Right cardiac atrium (tissue), 5 donors: ENCODE data around the gene ADRA2C. TPM values are rescaled to one million over a fixed set of nuclear protein-coding genes. Genes with fewer than 3 reads are reported as not detected.

Experiments
- ATAC-seq, 2 donors: fragments of 200-7000 bp; cut with Tn5 transposase; one replicate each; pipeline versions ENCODE4 v1.8.0 to v1.9.1; 2020; ENCODE audit warnings: moderate library complexity in 2 of 2, mild to moderate bottlenecking in 1 of 2
- DNase-seq, 3 donors: peaks; one replicate each; pipeline ENCODE4 v3.0.0-alpha.2; 2020
- H3K27ac ChIP-seq: one replicate; pipeline ENCODE4 v1.5.1; 2013; ENCODE audit warnings: mild to moderate bottlenecking, low read length, control low read depth, moderate library complexity
- H3K27me3 ChIP-seq: one replicate; pipeline ENCODE4 v1.6.1; 2013; ENCODE audit not compliant: control insufficient read depth, insufficient read depth
- H3K4me1 ChIP-seq: one replicate; pipeline ENCODE4 v1.6.1; 2013; ENCODE audit warnings: low read length; ENCODE audit not compliant: control insufficient read depth, insufficient read depth
- H3K4me3 ChIP-seq: one replicate; pipeline ENCODE4 v1.5.1; 2013; ENCODE audit warnings: low read length, control low read depth
- H3K9me3 ChIP-seq: one replicate; pipeline ENCODE4 v1.6.1; 2013; ENCODE audit warnings: low read length; ENCODE audit not compliant: control insufficient read depth
- WGBS: extraction: QIAGEN DNeasy Blood & Tissue Kit; methylation state at CpG from one replicate; pipeline ENCODE4 v1.1.7; 2013; 5-methylcytosine and 5-hydroxymethylcytosine counted together
- intact Hi-C, 4 donors: fragments of 100-400 bp; cut with DNase I; formaldehyde crosslinking; loops; one replicate each; pipeline versions ENCODE4 v1.11.0 to v1.14.0; 2022 to 2023
- polyA plus RNA-seq: library from polyadenylated mRNA; stranded (reverse); fragments of 200-250 nt; gene quantifications from one replicate; pipeline ENCODE4 v1.2.3, GENCODE V29; 2013
- total RNA-seq, 4 donors: library from RNA; stranded (reverse); fragmentation: NEBNext Ultra II Directional; extraction: Animal tissue kit (Norgen Biotek cat#: 25700); gene quantifications; one replicate each; pipeline ENCODE4 v1.2.1, GENCODE V29; 2021
- donor health status: healthy with polysubstance abuse.
- donor health status: DM: no; HTN: yes; CAD: no.
- donor health status: DM: no; HTN: no; CAD: no.
- donor health status: DM: no; HTN: yes; CAD: no; lungs with severe emphysema.
- donor health status: DM: yes; HTN: yes; CAD: no.

Gene ADRA2C
- total and polyA plus RNA-seq, 5 donors, result 3.0 to 4.8 (median 3.7) TPM

GRCh38 chr4:3723232-3723642 is 42.9 kb upstream of the ADRA2C start:
- WGBS, result 72% methylated on average over 9 of the region's 9 CpGs
- Histone ChIP-seq H3K9me3 (no peaks in the 10 kb centered on the region), H3K4me1 (no peaks in the 10 kb centered on the region), H3K27ac (no peak overlapping the region), H3K4me3 (no peak overlapping the region), H3K27me3 (no peaks in the 10 kb centered on the region)
- DNase-seq (peak in 2 of 3 donors; percentile 19 to 41), ATAC-seq (no peak)
- intact Hi-C loops, result no loop called here

DNA sequence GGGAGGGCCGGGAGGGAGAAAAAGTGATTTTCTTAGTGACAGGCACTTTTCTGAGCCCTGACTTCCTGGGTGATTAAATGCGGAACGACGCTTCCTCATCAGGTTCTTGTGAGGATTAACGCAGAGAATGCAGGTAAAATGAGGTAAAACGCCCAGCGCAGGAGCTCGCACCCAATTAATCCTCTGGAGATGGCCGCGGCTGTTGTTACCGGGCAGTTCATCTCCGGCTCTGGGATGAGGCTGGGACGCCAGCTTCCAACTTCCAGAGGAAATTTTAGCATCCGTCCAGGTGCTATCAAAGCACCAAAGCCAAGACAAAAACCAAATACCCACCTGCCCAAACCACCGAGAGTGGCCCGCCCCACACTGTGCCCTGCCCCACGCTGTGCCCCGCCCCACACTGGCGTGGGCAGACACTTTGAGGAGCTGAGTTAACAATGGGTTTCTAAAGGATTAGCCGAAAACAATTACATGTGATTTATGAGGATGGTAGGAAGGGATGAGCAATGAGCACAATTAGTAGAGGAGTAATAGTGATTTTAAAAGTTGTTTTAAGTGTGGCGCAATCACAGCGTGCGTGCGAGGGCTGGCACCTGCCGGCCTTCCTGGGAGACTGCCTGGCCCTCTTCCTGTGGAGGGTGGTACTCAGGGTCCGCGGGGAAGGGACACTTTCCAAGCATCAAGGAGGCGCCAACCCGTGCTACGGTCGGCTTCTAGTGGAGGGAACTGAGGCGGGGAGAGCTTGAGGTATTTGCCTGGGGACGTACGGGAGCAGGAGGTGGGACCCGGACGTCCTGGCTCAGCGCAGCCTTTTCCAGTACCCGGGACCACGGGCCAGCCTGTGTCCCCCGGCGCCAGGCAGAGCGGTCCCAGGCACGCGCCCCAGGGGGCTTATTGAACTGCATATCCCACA is 41.6 kb upstream of the ADRA2C start:
- intact Hi-C loops, result no loop called here
- Histone ChIP-seq H3K27me3 (no peaks in the 10 kb centered on the region), H3K9me3 (no peaks in the 10 kb centered on the region), H3K4me3 (no peak overlapping the region), H3K4me1 (no peaks in the 10 kb centered on the region), H3K27ac (no peak overlapping the region)
- ATAC-seq (no peak), DNase-seq (peak in 2 of 3 donors; percentile 23 to 27)
- 16% methylated on average over 44 of the region's 44 CpGs for WGBS

DNA sequence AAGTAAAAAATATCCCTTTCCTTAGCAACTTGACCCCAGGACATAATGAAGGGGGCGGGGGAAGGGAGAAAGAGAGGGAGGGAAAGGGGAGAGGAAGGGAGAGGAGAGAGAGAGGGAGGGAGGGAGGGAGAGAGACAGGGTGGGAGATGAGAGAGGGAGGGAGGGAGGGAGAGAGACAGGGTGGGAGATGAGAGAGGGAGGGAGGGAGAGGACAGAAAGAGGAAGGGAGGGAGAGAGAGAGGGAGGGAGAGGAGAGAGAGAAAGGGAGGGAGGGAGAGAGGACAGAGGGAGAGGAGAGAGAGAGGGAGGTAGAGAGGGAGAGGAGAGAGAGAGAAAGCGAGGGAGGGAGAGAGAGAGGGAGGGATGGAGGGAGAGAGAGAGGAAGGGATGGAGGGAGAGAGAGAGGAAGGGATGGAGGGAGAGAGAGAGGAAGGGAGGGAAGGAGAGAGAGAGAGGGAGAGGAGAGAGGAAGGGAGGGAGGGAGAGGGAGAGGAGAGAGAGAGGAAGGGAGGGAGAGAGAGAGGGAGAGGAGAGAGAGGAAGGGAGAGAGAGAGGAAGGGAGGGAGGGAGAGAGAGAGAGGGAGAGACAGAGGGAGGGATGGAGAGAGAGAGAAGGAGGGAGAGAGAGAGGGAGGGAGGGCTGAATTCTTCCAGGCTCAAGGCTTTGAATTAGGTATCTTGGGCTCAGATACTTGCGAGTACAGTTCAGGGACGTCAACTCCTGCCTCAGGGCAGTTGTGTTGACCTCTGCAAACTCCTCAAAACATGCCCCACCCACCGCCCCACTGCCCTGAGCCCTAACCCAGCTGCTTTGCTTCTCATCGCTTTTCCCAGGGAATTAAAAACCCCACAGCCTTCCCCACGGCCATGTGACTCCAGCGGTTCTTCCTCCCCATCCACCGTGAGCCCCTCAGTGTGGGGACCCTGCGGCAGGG is 40.0 kb upstream of the ADRA2C start:
- Histone ChIP-seq H3K27me3 (no peaks in the 10 kb centered on the region), H3K27ac (no peak overlapping the region), H3K4me3 (no peak overlapping the region), H3K9me3 (no peaks in the 10 kb centered on the region), H3K4me1 (no peaks in the 10 kb centered on the region)
- WGBS, result 37% methylated on average over 10 of the region's 10 CpGs
- DNase-seq, result peak in 1 of 3 donors; percentile 26
- no peak for ATAC-seq
- intact Hi-C loops, result no loop called here

GRCh38 chr4:3727847-3728469 is 38.2 kb upstream of the ADRA2C start:
- ATAC-seq (no peak), DNase-seq (peak in 2 of 3 donors; percentile 24 to 40)
- 58% methylated on average over 16 of the region's 16 CpGs for WGBS
- Histone ChIP-seq H3K4me1 (no peaks in the 10 kb centered on the region), H3K27ac (no peak overlapping the region), H3K4me3 (no peak overlapping the region), H3K9me3 (no peaks in the 10 kb centered on the region), H3K27me3 (no peaks in the 10 kb centered on the region)
- intact Hi-C loops, result no loop called here

DNA sequence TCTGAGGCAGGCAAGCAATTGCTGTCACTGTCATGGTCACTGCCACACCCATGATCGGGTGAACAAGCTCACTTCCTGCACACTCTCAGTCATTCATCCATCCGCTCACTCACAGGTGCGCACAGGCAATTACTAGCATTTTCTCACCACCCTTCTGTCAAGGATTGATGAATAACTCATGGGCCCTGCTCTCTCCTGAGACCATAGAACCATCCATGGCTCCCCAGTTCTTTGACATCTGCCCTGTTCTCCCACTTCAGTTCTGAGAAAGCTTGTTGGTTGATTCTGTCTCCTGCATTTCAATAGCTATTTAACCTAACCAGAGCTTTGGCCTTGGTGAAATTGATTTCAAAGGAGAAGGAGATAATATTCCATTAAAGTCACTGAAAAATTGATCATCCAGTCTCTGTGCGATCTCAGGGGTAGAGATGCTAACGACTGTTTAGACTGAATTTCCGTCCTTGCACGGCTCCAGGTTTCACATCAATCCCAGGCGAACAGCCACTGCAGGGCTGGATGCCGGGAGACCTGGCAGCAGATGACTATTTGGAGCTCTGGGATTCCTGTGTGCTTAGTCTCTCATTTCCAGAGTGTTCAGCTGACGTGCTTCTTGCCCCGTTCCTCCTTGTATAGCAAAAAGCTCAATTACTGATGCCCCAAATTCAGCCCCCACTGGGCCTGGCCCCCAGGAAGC is 36.9 kb upstream of the ADRA2C start:
- H3K4me1 ChIP-seq, result no peaks in the 10 kb centered on the region
- no peak overlapping the region for H3K4me3 ChIP-seq
- ATAC-seq (no peak), DNase-seq (peak in 1 of 3 donors; percentile 5)
- no peak overlapping the region for H3K27ac ChIP-seq
- no peaks in the 10 kb centered on the region for H3K27me3 ChIP-seq
- no peaks in the 10 kb centered on the region for H3K9me3 ChIP-seq
- WGBS, result 58% methylated on average over 11 of the region's 11 CpGs
- intact Hi-C loops, result no loop called here

- H3K9me3 ChIP-seq, result no peaks in the 10 kb centered on the region
- H3K27me3 ChIP-seq, result no peaks in the 10 kb centered on the region
- intact Hi-C loops, result no loop called here
- 55% methylated on average over 5 of the region's 5 CpGs for WGBS
- H3K27ac ChIP-seq, result no peak overlapping the region
- no peak overlapping the region for H3K4me3 ChIP-seq
- ATAC-seq (no peak), DNase-seq (peak in 1 of 3 donors; percentile 18)
- H3K4me1 ChIP-seq, result no peaks in the 10 kb centered on the region
Observed at GRCh38 chr4:3729882-3730226, 36.3 kb upstream of the ADRA2C start.

DNA sequence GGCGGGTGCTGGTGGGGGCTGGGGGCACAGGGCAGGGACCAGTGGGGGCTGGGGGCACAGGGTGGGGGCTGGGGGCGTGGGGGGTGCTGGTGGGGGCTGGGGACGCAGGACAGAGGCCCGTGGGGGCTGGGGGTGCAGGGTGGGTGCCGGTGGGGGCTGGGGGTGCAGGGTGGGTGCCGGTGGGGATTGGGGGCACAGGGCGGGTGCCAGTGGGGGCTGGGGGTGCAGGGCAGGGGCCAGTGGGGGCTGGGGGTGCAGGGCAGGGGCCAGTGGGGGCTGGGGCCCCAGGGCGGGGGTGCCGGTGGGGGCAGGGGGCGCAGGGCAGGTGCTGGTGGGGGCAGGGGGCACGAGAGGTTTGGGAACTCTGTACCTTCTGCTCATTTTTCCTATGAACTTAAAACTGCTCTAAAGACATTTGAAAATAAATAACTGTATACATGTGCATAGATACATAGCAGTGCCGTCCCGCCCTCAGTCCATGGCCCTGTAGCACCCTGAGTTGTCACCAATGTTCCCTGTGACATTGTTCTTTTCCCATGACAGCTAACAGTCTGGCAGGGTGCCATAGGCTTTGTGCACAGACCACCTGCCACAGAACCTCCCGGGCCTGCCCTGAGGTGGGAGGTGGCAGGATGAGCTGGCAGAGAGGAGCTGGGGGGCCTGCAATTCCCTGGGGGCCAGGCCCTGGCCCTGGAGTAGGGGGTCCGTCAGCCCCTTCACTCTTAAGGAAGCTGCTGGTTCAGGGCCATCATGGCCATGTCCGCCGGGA is 35.6 kb upstream of the ADRA2C start:
- H3K9me3 ChIP-seq, result no peaks in the 10 kb centered on the region
- H3K27ac ChIP-seq, result no peak overlapping the region
- ATAC-seq (no peak), DNase-seq (peak in 2 of 3 donors; percentile 19 to 44)
- no peaks in the 10 kb centered on the region for H3K27me3 ChIP-seq
- 80% methylated on average over 17 of the region's 17 CpGs for WGBS
- no peak overlapping the region for H3K4me3 ChIP-seq
- intact Hi-C loops, result no loop called here
- H3K4me1 ChIP-seq, result no peaks in the 10 kb centered on the region

GRCh38 chr4:3732076-3733028 is 33.8 kb upstream of the ADRA2C start:
- peak in 2 of 3 donors; percentile 30 to 38 for DNase-seq

GRCh38 chr4:3733195-3733594 is 33.0 kb upstream of the ADRA2C start:
- Histone ChIP-seq H3K27ac (no peak overlapping the region), H3K4me1 (no peaks in the 10 kb centered on the region), H3K4me3 (no peak overlapping the region), H3K27me3 (no peaks in the 10 kb centered on the region), H3K9me3 (no peaks in the 10 kb centered on the region)
- ATAC-seq, result no peak
- 53% methylated on average over 9 of the region's 9 CpGs for WGBS
- peak in 2 of 3 donors; percentile 30 to 33 for DNase-seq
- intact Hi-C loops, result no loop called here

More at GRCh38 chr4:3732076-3733028, 33.8 kb upstream of the ADRA2C start:
- ATAC-seq, result no peak
- Histone ChIP-seq H3K9me3 (no peaks in the 10 kb centered on the region), H3K4me1 (no peaks in the 10 kb centered on the region), H3K27ac (no peak overlapping the region), H3K4me3 (no peak overlapping the region), H3K27me3 (no peaks in the 10 kb centered on the region)
- intact Hi-C loops, result no loop called here
- 76% methylated on average over 31 of the region's 31 CpGs for WGBS
